Stimulated activated CD8-positive, alpha-beta memory T cell treated with anti-CD3 and anti-CD28 coated beads, Interleukin-12 subunit alpha, Interleukin-12 subunit beta, amount 100 ng/mL, for 24 hours (primary cell): ENCODE measurements around the gene HLA-F.

Experiments
- DNase-seq: peaks from one replicate; pipeline ENCODE4 v3.0.0-alpha.2; 2020; ENCODE audit errors: extremely low read depth

The HLA-F gene

DNA sequence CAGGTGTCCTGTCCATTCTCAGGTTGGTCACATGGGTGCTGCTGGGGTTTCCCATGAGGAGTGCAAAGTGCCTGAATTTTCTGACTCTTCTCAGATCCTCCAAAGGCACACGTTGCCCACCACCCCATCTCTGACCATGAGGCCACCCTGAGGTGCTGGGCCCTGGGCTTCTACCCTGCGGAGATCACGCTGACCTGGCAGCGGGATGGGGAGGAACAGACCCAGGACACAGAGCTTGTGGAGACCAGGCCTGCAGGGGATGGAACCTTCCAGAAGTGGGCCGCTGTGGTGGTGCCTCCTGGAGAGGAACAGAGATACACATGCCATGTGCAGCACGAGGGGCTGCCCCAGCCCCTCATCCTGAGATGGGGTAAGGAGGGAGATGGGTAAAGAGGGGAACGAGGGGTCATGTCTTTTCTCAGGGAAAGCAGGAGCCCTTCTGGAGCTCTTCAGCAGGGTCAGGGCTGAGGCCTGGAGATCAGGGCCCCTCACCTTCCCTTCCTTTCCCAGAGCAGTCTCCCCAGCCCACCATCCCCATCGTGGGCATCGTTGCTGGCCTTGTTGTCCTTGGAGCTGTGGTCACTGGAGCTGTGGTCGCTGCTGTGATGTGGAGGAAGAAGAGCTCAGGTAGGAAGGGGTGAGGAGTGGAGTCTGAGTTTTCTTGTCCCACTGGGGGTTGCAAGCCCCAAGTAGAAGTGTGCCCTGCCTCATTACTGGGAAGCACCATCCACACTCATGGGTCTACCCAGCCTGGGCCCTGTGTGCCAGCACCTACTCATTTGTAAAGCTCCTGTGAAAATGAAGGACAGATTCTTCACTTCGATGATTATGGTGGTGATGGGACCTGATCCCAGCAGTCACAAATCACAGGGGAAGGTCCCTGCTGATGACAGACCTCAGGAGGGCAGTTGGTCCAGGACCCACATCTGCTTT is 2.0 kb downstream of the HLA-F start:
- DNase-seq: no peak

DNA sequence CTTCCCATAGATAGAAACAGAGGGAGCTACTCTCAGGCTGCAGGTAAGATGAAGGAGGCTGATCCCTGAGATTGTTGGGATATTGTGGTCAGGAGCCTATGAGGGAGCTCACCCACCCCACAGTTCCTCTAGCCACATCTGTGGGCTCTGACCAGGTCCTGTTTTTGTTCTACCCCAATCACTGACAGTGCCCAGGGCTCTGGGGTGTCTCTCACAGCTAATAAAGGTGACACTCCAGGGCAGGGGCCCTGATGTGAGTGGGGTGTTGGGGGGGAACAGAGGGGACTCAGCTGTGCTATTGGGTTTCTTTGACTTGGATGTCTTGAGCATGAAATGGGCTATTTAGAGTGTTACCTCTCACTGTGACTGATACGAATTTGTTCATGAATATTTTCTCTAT is 2.8 kb downstream of the HLA-F start:
- DNase-seq: no peak

DNA sequence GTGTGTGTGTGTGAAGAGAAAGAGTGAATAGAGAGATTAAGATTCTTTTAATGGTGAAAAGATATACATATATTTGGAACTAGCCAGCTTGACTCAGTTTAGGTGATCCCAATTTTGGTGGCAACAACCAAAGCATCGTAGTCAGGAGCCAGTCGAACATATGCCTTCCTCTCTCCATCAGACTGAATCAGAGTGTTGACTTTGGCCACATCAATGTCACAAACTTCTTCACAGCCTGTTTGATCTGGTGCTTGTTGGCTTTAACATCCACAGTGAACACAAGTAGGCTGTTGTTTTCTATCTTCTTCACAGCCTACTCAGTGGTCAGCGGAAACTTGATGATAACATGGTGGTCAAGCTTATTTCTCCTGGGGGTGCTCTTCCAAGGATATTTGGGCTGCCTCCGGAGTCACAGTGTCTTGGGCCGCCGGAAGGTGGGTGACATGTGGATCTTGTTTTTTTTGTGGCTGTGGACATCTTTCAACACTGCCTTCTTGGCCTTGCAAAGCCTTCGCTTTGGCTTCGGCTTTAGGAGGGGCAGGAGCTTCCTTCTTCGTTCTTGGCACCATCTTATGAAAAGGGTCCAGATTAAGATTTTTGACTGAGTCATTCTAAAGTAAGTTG is 3.4 kb downstream of the HLA-F start:
- DNase-seq: no peak

DNA sequence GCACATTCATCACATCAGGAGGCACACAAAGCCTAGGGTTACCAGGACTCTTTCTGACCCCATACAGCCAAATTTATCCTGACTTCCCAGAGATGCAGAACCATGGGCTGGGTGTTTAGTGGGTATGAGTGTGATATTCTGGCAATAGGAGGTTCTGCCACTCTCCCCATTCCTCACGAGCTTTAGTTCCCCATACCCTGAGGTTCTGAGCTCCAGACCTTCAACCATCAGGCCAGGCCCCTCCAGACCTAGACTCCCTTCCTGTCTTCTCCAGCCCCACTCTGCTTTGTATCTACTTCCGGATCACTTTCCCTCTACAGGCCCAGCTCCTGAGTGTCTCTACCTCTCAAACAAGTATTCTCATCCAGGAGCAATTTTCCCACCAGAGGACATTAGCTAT is 4.4 kb downstream of the HLA-F start:
- DNase-seq: no peak

DNA sequence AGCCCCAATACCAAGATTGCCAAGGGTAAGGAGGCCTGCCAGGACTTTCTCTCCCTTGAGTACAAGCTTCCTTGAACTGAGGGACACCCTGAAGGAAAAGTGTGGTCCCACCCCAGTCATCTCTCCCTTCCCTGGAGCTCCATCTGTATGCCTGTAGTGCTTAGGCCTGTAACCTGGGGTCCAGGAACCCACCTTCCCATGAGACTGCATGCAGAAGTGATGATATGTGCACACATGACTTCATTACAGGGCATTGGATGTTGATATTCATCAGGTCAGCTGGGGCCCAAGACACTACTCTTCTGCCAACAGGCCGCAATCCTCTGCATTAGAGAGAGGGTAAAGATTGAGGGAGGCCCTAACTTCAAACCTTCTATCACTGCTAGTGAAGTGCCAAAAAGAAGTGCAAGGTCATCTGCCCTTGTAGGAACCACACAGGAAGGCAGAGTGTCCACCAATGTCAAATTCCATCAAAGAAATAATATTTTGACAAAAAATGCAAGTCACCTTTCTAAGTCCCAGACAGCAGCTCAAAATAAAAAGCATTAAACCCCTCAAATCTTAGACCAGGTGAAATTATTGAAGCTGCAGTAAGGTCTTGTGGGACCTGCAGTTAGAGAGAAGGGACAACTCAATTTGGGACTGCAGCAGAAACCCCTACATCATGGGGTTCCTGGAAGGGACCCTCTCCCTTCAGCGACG is 5.1 kb downstream of the HLA-F start:
- no peak for DNase-seq

DNA sequence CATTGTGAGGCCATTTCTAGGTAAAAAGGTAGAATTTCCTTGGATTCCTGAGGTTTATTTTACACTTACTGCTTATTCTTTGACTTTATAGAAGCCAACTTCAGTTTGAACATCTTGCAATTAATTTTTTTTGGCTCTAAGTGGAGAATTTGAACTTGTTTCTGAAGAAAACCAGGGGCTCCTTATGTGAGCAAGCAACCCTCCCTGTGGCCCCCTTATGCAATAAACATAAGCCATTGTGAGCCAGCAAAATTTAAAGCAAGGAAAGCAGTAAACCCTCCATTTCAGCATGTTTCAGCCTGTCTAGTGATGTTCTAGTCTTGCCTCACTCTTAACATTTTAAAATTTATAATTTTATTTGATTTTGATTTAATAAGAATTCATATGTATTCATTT is 5.6 kb downstream of the HLA-F start:
- DNase-seq: no peak

DNA sequence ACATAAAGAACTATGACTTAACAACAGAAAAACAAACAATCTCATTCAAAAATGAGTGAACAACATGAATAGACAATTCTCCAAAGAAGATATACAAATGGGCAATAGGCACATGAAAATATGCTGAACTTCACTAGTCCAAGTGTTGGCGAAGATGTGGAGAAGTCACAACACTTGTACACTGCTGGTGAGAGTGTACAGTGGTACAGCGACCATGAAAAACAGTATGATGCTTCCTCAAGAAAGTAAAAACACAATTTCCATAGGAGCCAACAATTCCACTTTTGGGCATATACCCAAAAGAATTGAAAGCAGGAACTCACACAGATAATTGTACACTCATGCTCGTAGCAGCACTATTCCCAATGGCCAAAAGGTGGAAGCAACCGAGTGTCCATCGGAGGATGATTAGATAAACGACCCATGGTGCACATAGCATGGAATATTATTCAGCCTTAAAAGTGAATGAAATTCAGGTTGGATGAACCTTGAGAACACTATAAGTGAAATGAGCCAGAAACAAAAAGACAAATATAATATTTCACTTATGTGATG is 6.6 kb downstream of the HLA-F start:
- no peak for DNase-seq

DNA sequence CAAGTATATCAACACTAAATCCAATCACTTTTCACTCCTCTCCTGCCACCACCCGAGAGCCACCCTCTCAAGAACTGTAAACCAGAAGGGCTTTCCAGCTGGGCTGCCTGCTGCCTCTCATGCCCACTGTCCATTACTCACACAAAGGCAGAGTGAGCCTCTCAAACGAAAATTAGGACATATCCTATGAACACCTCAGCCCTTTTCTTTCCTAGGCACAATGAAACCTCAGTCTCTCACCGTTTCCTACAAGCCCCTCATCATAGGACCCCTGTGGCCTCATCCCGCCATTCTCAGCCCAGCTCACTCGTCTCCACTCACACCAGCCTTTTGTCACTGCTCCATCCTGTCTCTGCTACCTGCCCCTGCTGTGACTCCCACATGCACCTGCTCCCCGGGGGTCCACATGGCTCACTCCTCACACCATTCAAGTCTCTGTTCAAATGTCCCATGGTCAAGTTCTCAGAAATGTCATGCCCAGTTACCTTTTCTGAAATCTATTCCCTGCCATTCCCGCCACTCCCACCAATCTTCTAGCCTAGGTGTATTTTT is 7.4 kb downstream of the HLA-F start:
- DNase-seq: no peak

DNA sequence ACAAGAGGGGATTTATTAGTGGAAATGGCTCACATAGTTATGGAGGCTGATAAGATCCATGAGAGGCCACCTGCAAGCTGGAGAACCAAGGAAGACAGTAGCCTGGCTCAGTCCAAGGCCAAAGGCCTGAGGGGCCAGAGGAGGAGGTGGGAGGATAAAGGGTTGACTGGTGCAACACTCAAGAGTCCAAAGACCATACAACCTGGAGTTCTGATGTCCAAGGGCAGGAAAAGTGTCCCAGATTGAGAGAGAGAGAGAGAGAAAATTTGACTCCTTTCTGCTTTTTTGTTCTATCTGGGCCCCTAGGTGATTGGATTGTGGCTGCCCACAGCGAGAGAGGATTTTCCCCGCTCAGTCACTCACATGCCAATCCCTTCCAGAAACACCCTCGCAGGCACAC is 8.0 kb downstream of the HLA-F start:
- no peak for DNase-seq

DNA sequence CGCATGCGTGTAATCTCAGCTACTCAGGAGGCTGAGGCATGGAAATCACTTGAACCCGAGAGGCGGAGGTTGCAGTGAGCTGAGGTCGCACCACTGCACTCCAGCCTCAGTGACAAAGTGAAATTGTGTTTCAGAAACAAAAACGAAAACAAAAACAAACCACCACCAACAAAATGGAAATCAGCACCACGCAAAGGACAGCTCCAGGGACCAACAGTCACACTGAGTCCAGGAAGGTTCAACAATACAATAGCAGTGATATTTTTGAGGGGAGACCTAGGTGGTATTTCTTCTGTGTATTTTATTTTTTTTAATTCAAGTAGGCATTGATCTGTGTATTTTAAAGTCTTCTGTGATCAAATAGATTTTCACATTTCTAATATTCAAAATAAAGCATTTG is 9.8 kb downstream of the HLA-F start:
- no peak for DNase-seq

DNA sequence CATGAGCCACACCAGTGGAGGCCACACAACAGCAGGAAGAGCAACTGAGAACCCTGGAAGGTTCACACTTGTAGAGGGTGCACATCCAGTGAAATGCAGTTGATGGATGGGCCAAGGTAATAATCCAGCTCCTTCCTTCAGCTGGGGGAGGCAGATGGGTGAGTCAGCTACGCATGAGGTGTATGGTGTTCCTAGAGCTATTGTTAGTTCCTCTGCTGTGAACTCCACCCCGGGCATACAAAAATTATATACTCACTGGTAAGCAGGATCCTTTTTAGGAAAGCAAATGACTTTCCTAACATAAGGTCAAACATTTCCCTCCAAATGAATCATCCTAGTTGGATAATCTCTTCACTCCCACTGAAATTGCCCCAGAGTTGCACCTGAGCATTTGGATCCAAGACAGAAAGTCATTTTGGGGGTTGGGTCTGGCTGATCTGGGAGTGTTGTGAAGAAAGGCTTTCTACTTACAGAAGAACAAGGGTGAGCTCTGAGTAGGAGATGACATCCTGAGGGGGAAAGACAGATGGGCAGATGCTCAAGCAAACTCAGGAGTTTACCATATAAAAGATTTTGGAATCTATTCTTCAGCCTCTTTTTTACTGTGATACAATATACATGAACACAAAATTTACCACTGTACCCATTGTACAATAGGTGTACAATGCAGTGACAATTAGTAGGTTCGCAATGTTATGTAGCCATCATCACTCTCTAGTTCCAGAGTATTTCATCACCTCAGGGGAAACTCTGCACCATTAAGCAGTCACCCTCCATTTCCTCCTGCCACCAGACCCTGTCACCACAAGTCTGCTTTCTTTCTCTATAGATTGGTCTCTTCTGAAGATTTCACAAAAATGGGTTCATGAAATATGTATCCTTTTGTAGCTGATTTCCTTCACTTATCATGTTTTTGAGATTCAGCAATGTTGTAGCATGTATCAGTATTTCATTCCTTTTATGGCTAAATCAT is 11.1 kb downstream of the HLA-F start:
- no peak for DNase-seq

DNA sequence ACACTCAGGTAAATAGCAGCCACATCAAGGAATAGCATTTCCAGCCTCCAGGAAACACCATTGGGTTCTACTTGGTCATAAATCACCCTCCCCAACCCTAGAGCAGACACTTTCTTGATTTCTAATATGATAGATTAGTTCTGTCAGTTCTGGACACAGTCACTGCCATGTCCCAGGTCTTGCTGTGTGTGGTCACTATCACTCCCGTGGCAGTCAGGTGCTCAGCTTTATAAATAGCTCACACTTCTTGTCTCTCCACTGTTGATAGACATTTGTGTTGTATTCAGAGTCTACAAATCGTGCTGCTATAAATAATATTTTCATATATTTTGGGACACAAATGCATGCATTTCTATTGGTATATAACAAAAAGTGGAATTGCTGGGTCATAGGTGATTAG is 13.3 kb downstream of the HLA-F start:
- DNase-seq: no peak

DNA sequence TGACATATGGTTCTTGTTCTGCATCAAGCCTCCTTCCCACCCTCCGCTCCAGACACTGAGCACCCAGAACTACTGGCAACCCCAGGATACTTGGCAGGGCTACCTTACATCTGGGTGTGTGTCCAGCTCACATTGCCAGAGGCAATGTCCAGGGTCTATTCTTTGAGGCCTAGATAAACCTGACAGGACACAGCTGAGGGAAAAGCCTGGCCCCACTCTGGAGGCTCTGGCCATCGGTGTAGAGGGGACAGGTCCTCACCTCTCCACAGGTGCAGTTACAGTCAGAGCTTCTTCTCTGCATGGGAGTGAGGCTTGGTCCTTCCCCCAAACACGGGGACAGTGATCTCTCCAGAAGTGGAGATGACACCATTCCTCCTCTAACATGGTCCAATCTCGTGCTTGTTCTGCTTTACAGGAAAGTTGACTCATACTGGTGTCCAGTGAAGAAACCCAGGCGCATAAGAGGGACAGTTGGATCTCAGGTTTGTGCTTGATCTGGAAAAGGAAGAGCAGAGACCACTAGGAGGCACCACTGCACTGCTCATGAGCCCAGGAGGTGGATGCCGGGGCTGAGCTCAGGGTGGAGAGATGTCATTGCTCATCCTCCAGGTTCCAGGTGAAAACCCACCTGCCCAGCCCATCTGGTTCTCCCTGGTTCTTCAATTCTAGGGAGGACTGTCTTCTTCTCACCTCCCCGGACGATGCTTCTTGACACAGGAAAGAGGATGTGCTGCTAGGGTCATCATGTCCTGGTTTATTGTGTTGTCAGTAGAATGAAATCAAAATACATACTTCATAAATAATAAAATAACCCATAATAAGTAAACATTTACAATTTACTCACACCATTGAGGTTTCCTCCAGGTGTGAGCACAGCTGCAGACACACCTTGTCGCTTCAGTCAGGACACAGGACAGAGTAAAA is 14.7 kb downstream of the HLA-F start:
- DNase-seq: no peak

DNA sequence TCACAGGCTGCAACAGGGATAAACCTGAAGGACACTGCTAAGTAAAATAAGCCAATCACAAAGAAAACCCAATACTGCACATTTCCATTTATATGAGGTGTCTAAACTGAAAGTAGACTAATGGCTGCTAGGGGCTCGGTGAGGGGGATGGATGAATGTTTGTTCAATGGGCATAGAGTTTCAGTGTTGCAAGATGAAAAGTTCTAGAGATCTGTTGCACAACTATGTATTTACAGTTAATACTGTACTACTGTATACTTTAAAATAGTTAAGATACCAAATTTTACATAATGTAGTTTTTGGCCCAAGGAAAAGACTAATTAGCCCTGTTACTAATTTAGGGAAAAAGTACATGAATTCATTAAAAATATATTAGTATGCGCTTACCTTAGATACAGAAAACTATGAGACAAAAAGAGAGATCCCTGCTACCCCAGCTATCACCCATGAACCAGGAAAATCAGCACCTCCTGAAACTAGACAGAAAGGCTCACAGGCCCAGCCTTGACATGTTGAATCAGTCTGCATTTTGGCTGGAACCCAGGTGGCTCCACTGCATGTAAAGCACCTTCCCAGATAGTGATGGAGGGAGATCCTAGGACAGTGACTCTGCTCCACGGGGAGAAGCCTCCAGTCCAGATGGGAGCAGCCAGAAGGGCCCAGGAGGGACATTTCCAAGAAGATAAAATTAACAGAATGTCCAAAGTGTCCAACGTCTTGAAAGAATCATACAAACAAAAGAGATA is 16.1 kb downstream of the HLA-F start:
- DNase-seq: no peak

DNA sequence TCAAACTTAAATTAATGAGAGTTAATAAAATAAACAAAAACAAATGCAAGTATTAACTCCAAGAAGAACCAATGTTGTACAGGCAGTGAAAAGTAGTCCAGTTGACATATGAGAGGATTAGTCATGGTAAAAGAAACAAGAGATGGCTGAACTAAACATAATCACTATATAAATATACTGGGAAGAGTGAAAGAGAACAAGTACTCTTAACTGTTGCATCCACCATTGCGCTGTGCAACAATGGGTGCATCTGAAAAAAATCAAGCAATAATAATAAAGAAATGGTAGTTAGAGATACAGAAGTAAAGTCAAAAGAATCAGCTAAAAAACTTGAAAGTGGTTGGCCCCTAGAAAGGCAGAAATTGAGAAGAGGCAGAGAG is 16.6 kb downstream of the HLA-F start:
- DNase-seq: no peak

DNA sequence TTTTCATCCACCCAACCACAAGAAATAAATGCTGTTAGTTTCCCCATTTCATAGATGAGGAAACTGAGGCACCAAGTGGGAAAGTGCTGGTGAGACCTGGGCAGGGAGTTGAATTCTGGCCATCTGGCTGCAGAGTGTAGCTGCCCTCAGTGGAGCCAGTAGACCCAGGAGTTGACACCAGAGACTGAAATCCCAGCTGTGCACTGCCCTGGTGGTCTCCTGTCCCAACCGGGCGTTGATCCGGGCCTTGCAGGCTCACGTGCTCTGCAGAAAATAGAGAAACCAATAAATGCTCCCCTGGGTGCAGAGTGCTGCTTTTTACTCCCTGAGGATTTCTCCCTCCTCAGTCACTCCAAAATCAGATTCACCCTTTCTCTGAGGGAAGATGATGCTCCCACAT is 18.4 kb downstream of the HLA-F start:
- no peak for DNase-seq

DNA sequence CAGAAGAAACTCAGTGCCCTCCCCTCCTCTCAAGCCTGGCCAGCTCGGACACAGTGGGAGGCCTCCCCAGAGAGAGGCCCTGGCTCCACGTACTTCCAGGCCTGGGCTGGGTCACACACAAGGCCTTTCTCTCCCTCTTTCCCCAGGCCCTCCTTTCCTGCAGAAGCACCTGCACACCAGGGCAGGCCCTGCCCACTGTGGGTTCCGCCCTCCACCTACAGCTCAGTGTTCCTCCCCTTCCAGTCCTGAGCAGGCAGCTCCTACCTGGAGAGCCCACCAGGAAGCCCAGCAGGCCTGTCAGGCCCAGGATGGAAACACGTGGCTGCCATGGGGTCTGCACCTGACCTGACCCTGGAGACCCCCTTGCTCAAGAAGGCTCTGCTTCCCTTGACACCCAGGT is 18.9 kb downstream of the HLA-F start:
- no peak for DNase-seq

DNA sequence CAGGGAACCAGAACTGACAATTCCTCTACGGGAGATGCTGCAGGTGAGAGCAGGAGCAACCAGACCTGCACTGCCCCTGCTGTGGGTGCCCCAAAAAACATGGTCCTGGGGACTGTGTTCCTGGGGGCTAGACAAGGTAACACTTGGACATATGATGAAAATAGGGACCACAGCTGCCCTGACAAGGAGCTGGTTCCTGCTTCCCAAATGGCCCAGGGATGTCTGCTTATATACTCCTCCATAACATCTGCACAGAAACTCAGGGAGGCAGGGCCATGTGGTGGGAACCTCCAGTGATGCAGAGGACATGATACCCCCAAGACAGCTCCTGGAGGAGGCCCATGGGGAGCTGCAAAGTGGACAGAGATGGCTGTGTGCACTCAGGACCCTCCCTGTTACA is 19.8 kb downstream of the HLA-F start:
- DNase-seq: no peak

DNA sequence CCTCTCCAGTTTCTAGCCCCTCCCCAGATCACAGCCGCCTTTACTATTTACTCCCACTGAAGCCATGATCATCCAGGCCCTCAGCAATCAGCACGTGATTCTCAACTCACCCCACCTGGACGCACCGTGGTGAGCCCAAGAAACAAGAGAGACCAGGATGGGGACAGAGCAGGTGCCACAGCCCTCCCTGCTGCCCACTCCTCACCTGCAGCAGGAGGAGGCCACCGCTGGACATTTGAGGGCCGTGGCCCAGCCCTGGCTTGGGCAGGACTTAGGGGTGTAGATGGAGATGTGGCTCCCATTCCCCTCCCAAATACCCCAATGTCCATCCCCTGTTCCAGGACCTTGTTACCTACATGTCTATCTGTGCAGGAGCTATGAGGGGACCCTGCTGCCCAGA is 20.3 kb downstream of the HLA-F start:
- DNase-seq: no peak
